Skeletal muscle satellite cell (primary cell): Measurements from ENCODE around the gene SCYGR1.

Experiments used
- H3K27me3 ChIP-seq: 2 replicates; pipeline ENCODE4 v1.7.0; 2013; ENCODE audit warnings: low read length; ENCODE audit not compliant: control insufficient read depth, insufficient read depth
- H3K36me3 ChIP-seq: 2 replicates; pipeline ENCODE4 v1.7.0; 2013; ENCODE audit warnings: mild to moderate bottlenecking, control low read depth, low read length; ENCODE audit not compliant: insufficient read depth
- H3K4me1 ChIP-seq: 2 replicates; pipeline ENCODE4 v1.7.0; 2013; ENCODE audit warnings: low read length; ENCODE audit not compliant: control insufficient read depth, insufficient read depth
- H3K4me2 ChIP-seq: 2 replicates; pipeline ENCODE4 v1.7.0; 2013; ENCODE audit warnings: mild to moderate bottlenecking, low read length
- H3K4me3 ChIP-seq: 2 replicates; pipeline ENCODE4 v1.7.0; 2013; ENCODE audit warnings: low read length
- H3K9ac ChIP-seq: 2 replicates; pipeline ENCODE4 v1.7.0; 2013; ENCODE audit warnings: mild to moderate bottlenecking, low read depth, low read length, moderate library complexity
- H3K9me3 ChIP-seq: replicated peaks from 2 replicates; pipeline ENCODE4 v1.7.0; 2013; ENCODE audit warnings: mild to moderate bottlenecking, control low read depth, low read length

Gene SCYGR1

GRCh38 chr2:227413371-227413770, 25.6 kb upstream of the SCYGR1 start:
- Histone ChIP-seq H3K4me2 (no peak overlapping the region), H3K27me3 (no peaks in the 10 kb centered on the region), H3K4me3 (no peak overlapping the region), H3K9ac (no peak overlapping the region), H3K36me3 (no peaks in the 10 kb centered on the region), H3K9me3 (no peaks in the 10 kb centered on the region), H3K4me1 (peaks cover 44% of the 10 kb centered on the region)

DNA sequence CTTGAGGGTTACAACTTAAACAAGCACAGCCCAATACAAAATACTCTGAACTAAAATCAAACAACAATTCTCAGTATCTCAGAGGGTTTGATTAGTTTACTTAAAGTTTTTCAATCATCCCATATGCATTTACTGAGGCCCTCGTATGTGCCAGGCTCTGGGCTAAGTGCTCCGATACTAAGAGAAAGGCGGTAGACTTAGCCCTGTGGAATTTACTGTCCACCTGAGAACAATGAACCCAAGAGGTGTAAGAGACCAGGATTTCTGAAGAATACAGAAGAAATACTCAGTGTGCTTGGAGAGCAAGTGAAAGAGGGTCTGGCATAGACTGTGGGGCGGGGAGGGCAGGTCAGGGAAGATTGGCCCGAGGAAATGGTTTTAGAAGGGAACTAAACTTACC, 25.1 kb upstream of the SCYGR1 start:
- no peak overlapping the region for H3K4me2 ChIP-seq
- H3K9ac ChIP-seq = no peak overlapping the region
- H3K9me3 ChIP-seq = no peaks in the 10 kb centered on the region
- H3K4me3 ChIP-seq = no peak overlapping the region
- H3K36me3 ChIP-seq = no peaks in the 10 kb centered on the region
- no peaks in the 10 kb centered on the region for H3K27me3 ChIP-seq
- peaks cover 47% of the 10 kb centered on the region for H3K4me1 ChIP-seq

DNA sequence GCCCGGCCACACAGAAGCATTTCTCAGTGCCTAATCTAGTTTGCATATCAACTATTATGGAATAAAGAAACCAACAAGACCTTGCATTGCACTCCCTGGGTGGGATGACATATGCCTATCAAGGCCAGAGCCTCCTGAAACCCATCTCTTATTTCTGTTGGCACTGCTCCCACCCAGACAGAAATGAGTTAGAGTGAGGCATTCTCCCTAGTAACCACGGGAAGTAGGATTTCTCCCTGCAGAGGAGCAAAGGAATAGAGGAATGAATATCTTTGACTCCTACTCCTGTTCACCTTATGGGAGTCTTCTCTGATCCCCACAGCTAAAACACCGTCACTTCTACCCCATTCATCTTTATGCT, 24.2 kb upstream of the SCYGR1 start:
- Histone ChIP-seq H3K9ac (no peak overlapping the region), H3K4me1 (peaks cover 55% of the 10 kb centered on the region), H3K9me3 (no peaks in the 10 kb centered on the region), H3K27me3 (no peaks in the 10 kb centered on the region), H3K36me3 (no peaks in the 10 kb centered on the region), H3K4me2 (no peak overlapping the region), H3K4me3 (no peak overlapping the region)

- H3K4me1 ChIP-seq = peaks cover 55% of the 10 kb centered on the region
- no peak overlapping the region for H3K9ac ChIP-seq
These were observed 23.7 kb upstream of the SCYGR1 start for GRCh38 chr2:227411320-227411989.

DNA sequence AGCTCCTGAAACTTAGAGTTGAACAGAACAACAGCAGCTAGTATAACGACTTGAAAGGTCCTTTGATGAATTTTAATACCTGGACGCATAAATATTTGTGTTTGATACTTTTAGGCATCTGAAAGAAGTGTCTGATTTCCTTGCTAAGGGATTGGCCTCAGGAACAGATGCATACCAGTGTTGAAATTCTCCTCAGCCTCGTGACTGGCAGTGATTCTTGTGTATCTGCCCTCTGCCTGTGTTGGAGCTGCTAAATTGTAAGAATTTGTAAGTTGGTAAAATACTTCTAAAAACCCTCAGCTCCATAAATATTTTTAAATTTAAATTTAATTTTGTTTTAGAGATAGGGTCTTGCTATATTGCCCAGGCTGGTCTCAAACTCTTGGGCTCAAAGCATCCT, 22.4 kb upstream of the SCYGR1 start:
- Histone ChIP-seq H3K4me1 (peaks cover 45% of the 10 kb centered on the region), H3K27me3 (no peaks in the 10 kb centered on the region), H3K9me3 (no peaks in the 10 kb centered on the region), H3K4me3 (no peak overlapping the region), H3K36me3 (no peaks in the 10 kb centered on the region), H3K4me2 (no peak overlapping the region), H3K9ac (no peak overlapping the region)

More at GRCh38 chr2:227411320-227411989, 23.7 kb upstream of the SCYGR1 start:
- Histone ChIP-seq H3K4me3 (no peak overlapping the region), H3K4me2 (no peak overlapping the region), H3K27me3 (no peaks in the 10 kb centered on the region), H3K36me3 (no peaks in the 10 kb centered on the region), H3K9me3 (no peaks in the 10 kb centered on the region)

DNA sequence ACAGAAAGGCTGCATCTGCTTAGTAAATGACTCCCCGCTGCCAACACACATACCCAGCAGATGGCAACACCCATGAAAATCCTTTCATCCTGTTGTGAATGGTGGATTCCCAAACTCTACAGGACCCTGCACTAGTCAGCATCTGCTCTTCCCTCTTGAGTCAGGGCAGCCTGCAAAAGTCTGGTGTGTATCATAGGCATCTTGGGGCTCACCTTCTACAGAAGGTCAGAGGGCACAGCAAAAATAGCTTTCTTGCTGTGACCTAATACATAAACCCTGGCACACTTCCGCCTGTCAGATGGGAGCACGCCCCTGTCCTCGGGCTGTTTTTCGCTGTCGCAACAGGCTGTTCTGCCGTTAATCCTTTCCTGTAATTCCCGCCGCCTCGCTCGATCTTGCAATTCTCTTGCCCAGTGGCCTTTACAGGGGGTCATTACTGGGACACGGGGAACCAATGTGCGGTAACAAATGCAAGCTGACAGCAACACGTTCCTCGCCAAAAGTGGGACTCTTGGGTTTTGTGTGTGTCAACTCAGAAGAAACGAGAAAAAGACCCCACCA, 19.9 kb upstream of the SCYGR1 start:
- Histone ChIP-seq H3K9me3 (no peaks in the 10 kb centered on the region), H3K36me3 (no peaks in the 10 kb centered on the region), H3K4me3 (peak overlapping the region; percentile 16), H3K4me2 (peak overlapping the region; percentile 40), H3K9ac (peak overlapping the region; percentile 70), H3K4me1 (peaks cover 38% of the 10 kb centered on the region), H3K27me3 (no peaks in the 10 kb centered on the region)

- H3K9me3 ChIP-seq = no peaks in the 10 kb centered on the region
- peak overlapping the region; percentile 70 for H3K9ac ChIP-seq
- H3K36me3 ChIP-seq = no peaks in the 10 kb centered on the region
- peak overlapping the region; percentile 9 for H3K4me3 ChIP-seq
- H3K4me1 ChIP-seq = peaks cover 27% of the 10 kb centered on the region
- H3K4me2 ChIP-seq = peak overlapping the region; percentile 65
- H3K27me3 ChIP-seq = no peaks in the 10 kb centered on the region
These were observed 18.7 kb upstream of the SCYGR1 start for GRCh38 chr2:227406177-227407031.

GRCh38 chr2:227404585-227405271, 17.0 kb upstream of the SCYGR1 start:
- no peaks in the 10 kb centered on the region for H3K9me3 ChIP-seq
- H3K4me1 ChIP-seq = peaks cover 21% of the 10 kb centered on the region
- no peak overlapping the region for H3K4me2 ChIP-seq
- H3K4me3 ChIP-seq = no peak overlapping the region
- no peaks in the 10 kb centered on the region for H3K36me3 ChIP-seq
- H3K27me3 ChIP-seq = no peaks in the 10 kb centered on the region
- H3K9ac ChIP-seq = no peak overlapping the region

DNA sequence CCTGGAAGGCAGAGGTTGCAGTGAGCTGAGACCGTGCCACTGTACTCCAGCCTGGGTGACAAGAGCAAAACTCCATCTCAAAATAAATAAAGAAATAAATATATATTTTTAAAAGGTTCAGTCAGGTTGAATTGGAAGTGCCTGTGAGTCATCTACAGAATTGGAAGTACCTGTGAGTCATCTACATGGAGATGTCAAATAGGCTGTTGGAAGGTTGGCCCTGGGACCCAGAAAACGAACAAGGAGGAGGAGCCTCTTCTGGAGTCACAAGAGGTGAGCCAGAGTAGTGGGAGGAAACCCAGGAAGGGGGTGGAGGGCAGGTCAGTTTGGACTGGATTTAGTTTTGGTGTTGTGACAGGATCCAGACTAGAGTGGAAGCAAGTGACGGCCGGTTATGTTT, 15.2 kb upstream of the SCYGR1 start:
- Histone ChIP-seq H3K4me2 (no peak overlapping the region), H3K27me3 (no peaks in the 10 kb centered on the region), H3K36me3 (no peaks in the 10 kb centered on the region), H3K9ac (no peak overlapping the region), H3K9me3 (no peaks in the 10 kb centered on the region), H3K4me3 (no peak overlapping the region), H3K4me1 (peaks cover 18% of the 10 kb centered on the region)

GRCh38 chr2:227402321-227402720, 14.6 kb upstream of the SCYGR1 start:
- Histone ChIP-seq H3K36me3 (no peaks in the 10 kb centered on the region), H3K9ac (no peak overlapping the region), H3K9me3 (no peaks in the 10 kb centered on the region), H3K4me1 (peaks cover 11% of the 10 kb centered on the region), H3K27me3 (no peaks in the 10 kb centered on the region), H3K4me3 (no peak overlapping the region), H3K4me2 (no peak overlapping the region)

DNA sequence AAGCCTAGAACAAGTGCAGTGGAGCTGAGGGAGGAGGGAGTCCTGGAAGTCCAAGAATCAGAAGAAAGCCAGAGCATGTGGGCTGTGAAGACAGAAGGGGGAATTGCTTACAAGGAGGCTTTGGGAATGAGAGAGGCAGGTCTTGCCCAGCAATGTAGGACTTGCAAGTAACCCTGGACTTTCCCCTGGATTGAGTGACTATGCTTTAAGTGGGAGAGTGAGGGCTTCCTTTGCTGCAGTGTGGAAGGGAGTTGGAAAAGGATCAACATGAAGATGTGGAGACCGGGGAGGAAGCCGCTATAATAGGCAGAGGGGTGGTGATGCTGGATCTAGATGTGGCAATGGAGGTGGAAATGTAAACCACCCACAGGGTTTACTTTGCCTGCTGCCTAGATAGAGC, 13.8 kb upstream of the SCYGR1 start:
- Histone ChIP-seq H3K9ac (no peak overlapping the region), H3K36me3 (no peaks in the 10 kb centered on the region), H3K4me2 (no peak overlapping the region), H3K4me3 (no peak overlapping the region), H3K9me3 (no peaks in the 10 kb centered on the region), H3K27me3 (no peaks in the 10 kb centered on the region), H3K4me1 (peaks cover 4% of the 10 kb centered on the region)
